Activated T-cell treated with anti-CD3 and anti-CD28 coated beads for 48 hours (primary cell): ENCODE data around the gene PWWP2B.
A peak's percentile ranks its signal among the peaks of the same experiment; 100 is the strongest.

Experiments used
- DNase-seq: peaks from one replicate; pipeline ENCODE4 v3.0.0-alpha.2; 2020; ENCODE audit warnings: low read depth

PWWP2B gene

DNA sequence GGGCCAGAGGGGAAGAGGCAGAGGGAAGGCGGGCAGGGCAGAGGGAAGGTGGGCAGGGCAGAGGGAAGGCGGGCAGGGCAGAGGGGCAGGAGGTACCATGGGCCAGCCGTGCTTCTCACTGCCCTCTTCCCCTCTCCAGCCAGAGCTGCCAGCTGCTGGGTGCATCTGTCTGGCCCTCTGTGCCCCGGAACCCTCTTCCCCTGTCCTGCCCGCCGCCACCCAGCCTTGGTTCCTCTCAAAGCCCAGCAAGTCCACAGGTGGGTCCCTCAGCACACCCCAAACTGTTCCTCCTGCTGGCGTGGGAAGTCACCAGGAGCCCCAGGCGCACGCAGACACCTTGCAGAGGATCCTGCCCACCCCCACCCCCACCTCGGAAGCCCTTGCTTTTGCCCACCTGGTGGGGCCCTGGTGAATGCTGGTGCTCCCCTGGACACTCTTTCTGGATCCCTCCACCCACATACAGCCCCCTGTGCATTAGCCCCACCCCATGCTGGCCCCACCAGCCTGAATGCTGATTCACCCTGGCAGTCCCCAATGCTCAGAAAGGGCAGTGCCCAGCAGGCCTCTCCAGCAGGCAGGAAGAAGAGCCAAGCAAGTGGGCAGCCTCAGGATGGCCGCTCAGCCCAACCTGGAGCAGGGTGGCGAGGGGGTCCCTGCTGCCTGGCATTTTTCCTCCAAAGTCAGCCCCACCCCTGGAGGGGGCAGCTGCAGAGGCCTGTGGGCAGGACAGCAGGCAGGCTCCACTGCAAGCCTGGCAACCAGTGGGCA lies 1.9 kb upstream of the PWWP2B start:
- DNase-seq, result no peak

DNA sequence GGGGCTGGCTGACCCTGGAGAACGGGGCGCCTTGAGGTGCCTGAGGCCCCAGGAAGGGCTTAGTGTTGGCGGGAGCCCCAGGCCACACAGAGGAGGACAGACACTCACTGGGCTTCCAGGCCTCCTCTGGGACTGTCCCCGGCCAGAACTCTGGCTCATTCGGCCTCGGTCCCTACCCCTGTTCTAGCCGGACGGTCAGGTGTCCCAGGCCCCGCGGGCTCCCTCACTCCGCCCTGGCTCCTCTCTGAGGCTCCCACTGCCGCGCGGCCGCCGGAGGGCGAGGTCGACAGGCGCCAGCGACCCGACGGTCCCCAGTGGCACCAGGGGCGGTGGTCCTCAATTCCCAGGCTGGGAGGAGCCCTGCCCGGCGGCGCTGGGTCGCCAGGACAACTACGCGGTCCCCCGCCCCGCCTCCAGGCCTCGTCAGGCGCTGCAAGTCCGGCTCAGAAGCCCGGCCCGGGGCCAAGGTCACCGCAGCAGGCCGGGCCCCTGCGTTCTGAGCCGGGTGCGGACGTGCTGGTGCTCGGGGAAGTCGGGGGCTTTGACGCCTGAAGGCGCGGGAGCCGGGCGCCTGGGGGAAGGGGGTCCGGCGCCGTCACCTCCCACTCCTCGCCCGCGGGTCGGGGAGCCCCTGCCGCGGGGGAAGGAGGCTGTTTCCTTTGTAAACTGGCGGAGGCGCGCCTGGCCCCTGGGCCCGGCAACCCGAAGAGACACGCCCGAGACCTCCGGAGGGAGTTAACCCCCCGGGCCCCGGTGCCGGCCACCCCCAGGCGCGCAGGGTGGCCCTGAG lies 1.1 kb upstream of the PWWP2B start:
- no peak for DNase-seq

DNA sequence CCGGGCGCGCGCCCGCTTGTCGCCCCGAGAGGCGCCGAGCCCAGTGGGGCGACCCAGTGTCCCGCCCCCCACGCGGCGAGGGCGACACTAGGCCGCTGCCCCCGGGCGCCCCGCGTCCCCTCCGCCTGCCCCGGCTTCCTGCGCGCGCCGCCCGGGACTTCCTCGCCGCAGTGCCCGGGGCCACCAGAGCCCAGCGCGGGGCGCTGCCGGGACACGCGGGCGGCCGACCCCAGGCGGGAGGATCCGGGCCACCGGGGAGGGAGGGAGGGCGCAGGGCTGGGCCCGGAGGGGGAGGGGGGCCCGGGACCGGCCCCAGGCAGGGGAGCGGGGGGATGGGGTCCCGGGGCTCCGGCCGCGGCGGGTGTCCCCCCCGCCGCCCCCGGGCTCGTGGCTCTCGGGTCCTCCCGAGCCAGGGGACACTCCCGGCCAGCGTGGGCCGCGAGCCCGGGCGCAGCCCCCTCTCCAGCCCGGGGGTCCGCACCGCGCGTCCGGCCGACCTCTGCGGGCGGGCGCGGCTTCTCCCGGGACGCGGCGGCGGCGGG lies 435 bp upstream of the PWWP2B start:
- peak; percentile 54 for DNase-seq

DNA sequence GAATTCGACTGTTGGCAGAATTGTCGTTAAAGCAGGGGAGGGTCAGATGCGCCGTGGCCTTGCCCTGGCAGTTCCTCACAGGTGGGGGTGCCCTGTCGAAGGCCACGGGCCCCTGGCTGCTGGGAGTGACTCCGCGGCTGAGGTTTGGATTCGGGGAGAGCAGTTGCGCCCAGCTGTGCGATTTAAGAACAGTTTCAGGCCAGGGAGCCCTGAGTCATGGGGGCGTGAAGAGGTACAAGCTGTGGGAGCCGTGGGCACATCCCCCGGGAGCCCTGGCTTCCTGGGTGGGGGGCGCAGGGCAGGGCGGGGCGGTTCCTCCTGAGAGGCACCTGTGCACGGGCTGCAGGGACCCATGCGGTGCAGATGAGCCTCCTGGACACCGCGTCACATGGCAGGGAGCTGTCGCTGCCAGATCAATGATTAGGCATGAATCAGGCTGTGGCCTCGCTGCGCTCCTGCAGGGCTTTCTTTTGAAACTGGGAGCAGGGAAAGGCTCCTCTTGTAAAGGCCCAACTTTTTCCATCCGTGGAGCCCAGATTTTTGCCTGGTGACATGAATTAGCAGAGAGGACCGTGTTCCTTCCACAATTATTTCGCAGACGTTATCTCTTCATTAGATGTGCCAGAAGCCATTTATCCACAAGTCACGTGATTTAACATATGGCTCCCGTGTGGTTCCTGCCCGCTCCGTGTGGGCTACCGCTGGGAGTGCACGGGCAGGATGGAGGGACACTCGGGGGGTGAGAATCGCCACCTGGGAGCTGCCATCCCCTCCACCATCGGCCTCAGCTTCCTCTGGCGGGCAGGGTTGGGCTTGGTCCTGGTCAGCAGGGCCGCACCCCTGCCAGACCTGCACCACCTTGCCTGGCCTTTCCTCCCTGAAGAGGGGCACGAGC lies 918 bp downstream of the PWWP2B start:
- peak; percentile 38 for DNase-seq

DNA sequence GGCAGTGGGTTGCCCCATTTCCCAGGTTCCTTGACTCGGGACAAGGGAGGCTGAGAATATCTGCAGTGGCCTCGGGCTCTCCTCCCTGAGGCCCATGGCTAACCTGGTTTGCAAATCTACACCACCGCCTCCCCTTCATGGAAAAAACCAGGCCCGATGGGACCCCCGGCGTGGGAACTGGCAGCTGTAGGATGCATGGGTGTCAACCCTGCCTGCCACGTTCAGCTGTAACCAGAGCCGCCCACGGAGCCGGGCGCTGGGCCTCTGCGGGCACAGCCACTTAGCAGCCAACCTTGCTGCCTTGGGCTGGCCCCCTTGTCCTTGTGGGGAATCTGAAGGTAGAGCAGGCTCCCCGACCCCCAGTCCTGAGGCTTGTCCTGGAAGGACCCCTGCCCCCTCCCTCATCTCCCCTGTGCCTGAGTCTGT lies 1.6 kb downstream of the PWWP2B start:
- no peak for DNase-seq

DNA sequence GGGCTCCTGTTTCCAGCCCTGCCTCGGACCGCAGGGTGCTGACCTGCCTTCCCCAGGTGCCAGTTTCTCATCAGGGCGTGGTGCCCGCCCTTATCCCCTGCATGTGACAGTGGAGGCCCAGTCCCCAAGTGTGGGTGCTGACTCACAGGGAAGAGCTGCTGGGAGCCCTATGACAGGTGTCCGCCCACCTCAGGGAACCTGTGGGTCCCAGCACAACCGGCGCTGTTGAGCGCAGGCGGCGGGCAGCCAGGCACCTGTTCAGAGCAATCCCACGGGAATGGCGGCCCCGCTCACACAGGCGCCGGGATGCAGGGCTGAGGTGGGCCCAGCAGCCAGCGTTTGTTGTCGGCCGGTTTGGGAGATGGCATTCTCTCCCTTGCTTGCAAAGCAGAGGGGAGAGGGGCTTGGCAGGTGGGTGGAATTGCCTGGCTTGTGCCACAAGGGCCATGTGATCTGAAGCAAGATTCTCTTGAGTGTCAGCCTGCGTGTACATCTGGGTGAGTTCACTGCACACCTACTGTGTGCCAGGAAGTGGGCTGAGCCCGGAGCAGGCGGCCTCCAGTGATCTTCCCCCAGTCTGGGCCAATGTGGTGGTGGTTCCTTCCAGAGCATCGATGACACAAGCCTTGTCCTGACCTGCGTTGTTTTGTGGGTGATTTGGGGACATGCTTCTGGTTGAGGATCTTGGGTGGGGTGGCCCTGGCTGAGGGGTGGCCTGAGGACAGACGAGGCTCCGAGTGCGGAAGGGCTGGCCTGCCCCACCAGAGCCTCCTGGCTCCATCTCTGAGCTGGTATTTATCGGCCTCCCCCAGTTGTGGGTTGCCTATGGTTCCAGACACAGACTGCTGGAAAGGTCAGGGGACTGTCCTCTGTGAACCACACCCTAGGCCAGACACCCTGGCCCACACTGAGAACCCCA lies 2.4 kb downstream of the PWWP2B start:
- DNase-seq, result no peak

DNA sequence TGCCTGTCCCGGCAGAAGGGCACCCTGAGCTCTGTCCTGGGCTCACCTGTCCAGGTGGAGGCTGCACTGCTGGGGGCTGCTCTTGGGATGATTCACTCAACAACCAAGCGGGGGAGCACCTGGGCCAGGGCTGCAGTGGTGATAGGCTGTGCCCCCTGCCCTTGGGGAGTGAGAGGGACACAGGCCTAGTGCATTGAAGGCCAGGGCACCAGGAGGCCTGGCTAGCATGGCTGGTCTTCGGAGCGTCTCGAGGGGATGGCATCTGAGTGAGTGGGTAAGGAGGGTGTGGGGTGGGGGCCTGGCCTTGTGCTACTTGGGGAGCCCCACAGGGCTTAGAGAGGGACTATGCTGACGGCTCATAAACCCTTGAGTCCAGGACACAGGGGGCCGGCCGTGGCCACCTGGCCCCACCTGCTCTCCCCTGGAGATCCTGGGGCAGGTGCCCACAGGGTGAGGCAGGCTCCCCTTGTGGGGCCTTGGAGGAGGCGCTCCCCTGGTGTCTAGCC lies 3.1 kb downstream of the PWWP2B start:
- DNase-seq, result no peak

DNA sequence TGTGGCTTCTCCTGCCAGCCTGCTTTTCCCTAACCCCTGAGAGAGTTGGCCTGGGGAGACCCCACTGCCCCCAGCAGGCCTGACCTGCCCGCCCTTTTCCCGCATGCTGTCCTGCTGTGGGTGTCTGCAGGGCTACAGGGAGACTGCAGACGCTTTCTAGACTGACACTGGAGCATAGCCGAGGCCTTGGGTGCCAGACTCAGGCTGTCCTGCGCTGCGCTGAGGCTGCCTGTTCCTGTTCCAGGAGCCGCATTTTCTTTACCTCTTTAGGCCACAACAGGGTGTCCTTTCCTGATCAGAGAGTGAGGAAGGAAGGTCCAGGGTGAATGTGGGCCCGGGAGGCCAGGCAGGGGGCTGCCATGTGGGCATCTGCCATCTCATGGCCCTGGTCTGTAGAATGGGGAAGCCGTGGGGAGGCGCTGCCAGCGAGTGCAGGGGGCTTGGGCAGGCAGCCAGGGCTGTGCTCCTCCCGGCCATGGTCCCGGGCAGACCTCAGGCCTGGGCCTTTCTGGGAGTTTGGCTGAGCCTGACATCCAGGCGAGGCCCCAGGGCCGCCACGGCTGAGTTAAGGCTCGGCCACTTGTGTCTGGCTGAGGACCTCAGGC lies 3.6 kb downstream of the PWWP2B start:
- DNase-seq, result no peak

DNA sequence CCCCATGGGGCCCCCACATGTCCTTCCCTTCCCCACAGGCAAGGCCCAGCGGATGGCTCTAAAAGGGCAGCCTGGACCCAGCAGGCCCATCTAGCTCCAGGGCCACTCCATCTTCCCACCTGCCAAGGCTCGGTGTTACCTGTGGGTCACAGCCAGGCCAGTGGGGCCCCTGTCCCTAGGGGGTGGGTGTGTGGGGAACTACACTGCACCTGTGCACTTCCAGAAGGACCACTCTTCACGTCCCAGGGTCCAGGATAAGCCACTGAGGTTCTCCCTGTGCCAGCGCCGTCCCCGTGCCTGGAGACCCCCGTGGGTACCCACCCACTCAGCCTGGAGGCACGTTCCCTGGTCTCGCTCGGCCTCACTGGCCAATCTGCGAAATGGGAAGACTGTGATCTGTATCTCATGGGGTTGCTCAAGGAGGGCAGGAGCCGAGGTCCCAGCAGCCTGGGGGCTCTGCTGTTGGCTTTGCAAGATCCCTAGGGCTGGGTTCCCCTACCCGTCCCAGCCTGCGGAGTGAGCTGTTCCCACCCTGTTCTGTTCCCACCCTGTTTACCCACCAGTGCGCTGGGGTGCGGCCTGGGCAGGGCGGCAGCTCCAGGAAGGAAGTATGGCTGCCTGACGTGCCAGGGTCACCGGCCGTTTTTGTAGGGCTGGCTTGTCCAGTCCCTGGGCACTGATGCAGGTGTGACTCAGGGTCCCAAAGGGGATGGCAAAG lies 4.6 kb downstream of the PWWP2B start:
- DNase-seq, result no peak

DNA sequence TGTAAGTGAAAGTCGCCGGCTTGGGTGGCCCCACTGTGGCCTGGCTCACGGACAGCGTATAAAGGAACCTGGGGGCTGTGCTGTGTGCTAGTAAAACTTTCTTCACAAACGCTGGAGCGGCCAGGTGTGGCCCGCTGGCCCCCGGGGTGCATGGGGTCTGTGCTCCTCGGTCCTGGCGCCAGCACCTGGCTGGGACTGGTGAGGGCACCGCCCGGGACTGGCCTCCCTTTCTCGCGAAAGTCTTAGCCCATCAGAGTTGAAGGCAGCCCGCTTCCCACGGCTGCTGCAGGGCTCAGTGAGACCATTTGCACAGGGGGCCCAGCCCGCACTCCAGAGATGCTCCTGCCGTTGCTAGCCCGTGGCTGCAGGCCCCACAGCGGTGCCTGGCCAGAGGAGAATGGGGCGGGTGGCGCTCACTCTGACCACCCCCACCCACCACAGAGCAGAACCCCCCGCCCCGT lies 5.8 kb downstream of the PWWP2B start:
- no peak for DNase-seq

DNA sequence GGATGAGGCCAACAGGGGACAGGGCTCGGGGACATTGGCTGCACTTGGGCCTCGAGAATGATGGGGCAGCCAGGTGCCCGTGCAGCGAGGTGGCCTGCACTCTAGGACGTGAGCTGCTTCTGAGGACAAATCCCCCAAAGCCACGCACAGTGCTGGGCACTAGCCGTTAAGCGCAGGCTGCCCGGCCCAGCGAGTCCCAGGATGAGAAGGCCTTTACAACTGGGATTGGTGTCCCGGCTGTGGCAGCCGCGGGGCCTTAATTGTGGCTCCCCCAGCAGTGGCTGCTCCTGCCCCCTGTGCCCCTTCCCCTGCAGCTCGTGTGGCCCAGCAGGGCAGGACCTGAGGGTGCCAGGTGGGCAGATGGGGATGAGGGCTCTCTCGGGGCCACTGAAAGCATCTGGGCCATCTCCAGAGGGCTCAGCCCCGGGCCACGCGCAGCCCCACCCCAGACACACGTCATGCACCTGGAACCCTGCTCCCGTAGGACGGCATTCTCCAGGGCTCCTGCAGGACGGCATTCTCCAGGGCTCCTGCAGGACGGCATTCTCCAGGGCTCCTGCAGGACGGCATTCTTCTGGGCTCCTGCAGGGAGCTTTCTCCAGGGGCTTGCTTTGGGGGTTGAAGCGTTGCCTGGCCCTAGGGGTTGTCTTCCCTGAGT lies 6.6 kb downstream of the PWWP2B start:
- no peak for DNase-seq

DNA sequence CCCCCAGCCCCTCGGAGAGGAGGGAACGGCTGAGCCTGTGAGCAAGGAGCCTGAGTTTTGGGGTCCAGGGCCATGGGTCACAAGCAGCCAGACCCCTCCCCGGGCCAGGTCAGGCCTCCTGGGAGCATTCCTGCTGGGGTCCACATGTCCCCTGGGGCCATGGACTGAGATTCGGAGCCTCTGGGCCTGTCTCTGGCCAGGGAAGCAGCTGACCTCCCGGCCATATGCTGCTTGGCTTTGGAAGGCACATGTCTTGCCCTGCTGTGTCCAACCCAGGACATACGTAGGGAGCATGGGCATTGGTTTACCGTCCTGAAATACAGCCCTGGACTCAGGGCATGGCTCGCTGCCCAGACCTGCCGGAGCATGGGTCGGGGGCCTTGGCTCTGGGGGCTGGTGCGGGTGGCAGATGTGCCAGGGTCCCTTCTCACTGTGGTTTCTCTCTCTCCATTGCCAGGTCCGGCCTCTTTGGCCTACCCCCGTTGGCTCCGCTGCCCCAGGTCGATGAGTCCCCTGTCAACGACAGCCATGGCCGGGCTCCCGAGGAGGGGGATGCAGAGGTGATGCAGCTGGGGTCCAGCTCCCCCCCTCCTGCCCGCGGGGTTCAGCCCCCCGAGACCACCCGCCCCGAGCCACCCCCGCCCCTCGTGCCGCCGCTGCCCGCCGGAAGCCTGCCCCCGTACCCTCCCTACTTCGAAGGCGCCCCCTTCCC lies 7.3 kb downstream of the PWWP2B start:
- DNase-seq, result no peak

DNA sequence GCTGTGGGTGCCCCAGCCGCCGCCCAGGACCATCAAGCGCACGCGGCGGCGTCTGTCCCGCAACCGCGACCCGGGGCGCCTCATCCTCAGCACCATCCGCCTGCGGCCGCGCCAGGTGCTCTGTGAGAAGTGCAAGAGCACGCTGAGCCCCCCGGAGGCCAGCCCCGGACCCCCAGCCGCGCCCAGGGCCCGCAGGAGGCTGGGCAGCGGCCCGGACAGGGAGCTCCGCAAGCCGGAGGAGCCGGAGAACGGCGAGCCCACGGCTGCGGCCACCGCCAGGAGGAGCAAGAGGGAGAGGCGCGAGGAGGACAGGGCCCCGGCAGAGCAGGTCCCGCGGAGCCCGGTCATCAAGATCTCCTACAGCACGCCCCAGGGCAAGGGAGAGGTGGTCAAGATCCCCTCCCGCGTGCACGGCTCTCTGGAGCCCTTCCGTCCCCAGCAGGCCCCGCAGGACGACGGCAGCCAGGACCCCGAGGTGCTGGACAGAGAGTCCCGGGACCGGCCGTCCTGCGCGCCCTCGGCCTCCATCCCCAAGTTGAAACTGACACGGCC lies 8.0 kb downstream of the PWWP2B start:
- no peak for DNase-seq

DNA sequence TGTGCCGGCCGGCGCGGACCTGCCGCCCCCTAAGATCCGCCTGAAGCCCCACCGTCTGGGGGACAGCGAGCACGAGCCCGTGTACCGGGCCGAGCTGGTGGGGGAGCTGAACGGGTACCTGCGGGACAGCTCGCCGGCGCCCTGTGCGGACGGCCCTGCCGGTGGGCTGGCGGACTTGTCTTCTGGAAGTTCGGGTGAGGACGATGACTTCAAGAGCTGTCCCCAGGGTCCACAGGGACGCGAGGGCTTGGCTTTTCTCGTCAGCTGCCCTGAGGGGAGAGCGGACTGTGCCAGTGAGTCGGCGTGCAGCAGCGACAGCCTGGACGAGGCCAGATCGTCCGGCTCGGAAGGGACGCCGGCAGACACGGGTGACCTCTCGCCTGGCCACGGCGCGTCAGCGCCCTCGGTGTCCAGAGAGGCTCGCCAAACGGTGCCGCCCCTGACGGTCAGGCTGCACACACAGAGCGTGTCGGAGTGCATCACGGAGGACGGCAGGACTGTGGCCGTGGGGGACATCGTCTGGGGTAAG lies 8.5 kb downstream of the PWWP2B start:
- no peak for DNase-seq

DNA sequence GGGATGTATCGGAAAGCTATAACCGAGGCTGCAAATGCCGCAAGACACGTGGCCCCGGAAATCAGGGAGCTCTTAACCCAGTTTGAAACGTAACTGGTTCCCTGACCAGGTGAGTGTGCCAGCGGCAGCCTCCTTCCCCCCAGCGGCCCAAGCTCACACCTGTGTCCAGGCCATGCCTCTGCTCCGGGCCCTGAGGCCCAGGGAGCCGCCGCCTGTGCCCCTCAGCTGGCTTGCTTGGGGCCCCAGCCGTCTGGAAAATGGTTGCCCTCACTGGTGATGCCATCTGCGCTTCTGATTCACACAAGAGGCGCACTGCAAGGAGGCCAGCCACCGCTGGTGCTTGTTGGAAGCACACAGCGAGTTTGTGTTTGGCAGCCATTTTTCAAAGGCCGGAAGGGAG lies 9.2 kb downstream of the PWWP2B start:
- no peak for DNase-seq

DNA sequence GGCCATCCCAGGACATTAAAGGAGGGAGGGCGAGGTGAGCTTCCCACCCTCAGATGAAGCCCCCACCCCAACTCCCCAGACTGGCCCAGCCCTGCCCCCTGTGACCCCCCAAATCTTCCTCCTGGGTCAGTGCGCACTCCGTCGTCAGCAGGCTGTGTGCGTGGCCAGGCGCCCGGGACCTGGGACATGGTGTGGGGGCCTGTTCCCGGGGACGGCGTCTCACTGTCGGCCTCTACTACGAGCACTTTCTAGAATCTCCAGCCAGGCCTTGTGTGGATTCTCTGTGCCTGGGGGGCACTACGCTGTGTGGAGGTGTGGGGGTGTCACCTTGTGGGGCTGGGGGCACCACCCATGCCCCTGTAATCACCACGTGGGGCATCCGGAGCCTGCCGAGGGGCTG lies 9.8 kb downstream of the PWWP2B start:
- no peak for DNase-seq

DNA sequence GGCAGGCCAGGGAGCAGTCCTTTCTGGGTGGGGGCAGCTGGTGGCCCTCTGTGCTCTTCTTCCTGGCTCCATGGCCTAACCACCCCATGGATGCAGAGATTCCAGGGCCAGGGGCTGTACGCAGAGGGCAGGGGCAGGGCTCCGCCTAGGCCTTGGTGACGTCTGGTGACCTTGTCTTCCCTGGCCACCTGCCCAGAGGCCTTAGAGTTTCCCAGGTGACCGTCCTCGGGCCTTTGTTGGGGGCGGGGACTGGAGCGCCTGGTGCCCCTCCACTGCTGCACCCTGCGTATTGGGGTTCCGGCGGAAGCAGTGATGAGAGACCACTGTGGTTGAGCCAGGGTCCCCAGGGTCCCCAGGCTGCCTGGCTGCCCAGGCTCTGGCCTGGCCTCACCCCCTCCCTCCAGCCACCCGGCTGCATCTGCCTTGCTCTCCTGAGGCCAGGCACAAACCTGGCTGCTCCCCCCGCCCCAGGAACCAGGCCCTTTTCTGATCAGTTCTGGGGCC lies 10.3 kb downstream of the PWWP2B start:
- DNase-seq, result no peak

DNA sequence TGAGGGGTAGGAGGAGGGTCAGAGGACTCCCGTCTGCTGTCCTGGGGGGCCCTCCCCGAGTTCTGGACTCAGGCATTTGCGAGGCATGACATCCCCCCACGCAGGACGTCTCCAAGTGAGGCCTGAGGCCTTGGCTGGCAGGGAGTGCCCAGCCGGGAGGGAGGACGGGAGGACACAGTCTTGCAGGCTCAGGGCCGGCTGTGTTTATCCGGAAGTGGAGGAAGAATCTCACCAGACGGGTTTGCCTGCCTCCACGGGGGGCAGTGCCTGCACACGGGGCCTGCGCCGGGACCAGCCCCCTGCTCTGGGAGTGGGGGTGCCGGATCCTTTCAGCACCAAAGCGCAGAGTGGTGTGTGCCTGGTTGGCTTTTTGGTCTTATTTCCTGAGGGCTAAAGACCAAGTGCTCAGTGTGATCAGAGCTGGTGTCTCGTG lies 10.9 kb downstream of the PWWP2B start:
- DNase-seq, result no peak
